ENCODE results near the gene TAS1R1. TPM values are rescaled to one million over a fixed set of nuclear protein-coding genes. Genes with fewer than 3 reads are reported as not detected.

The TAS1R1 gene
- total and polyA plus RNA-seq, 9 of the 15 experiments (the other 6 are each of a cell fraction or from before 2014, with no cell fraction given) = 0.06 TPM; not detected in 8

GRCh38 chr1:6603915-6604558, 48.9 kb downstream of the TAS1R1 start (continued):
- TF ChIP-seq TBP (optimal IDR thresholded peaks at IDR 0.05; ENCODE audit: low read depth, low read length) = no peak
- TF ChIP-seq ZBTB43 (CRISPR knock-in tag; IDR thresholded peaks at IDR 0.05) = no peak
- TF ChIP-seq ERF (CRISPR knock-in tag; IDR thresholded peaks at IDR 0.05) = 0 out of 2 replicates have a peak, but pooled peaks have one; percentile 28
- peak; percentile 98 for TF ChIP-seq NFRKB (IDR thresholded peaks at IDR 0.05; ENCODE audit: low read depth)
- no peak for TF ChIP-seq THRAP3 (IDR thresholded peaks at IDR 0.05; ENCODE audit: borderline replicate concordance)
- TF ChIP-seq STAT5A (IDR thresholded peaks at IDR 0.05; ENCODE audit: borderline replicate concordance, low read length) = no peak; the same call in 1 of the 2 replicates
- no peak for TF ChIP-seq SREBF1 (IDR thresholded peaks at IDR 0.05; ENCODE audit: borderline replicate concordance, low read depth, low read length)
- peak; percentile 23; the same call in 1 of the 2 replicates for TF ChIP-seq GMEB1 (CRISPR knock-in tag; IDR thresholded peaks at IDR 0.05)
- TF ChIP-seq PPARD (CRISPR knock-in tag; IDR thresholded peaks at IDR 0.05) = no peak
- TF ChIP-seq HDAC2 (IDR thresholded peaks at IDR 0.05) = peak; percentile 72
- no peak for TF ChIP-seq MYBL2 (IDR thresholded peaks at IDR 0.05; ENCODE audit: low read depth)
- TF ChIP-seq MYBL2 (CRISPR knock-in tag; IDR thresholded peaks at IDR 0.05; ENCODE audit: borderline replicate concordance) = no peak
- TF ChIP-seq E2F3 (CRISPR knock-in tag; IDR thresholded peaks at IDR 0.05) = peak; percentile 85; the same call in 1 of the 2 replicates
- TF ChIP-seq ZBED1 (IDR thresholded peaks at IDR 0.05) = no peak
- TF ChIP-seq MCM2 (IDR thresholded peaks at IDR 0.05; ENCODE audit: low read depth) = no peak
- TF ChIP-seq MYNN (IDR thresholded peaks at IDR 0.05) = no peak
- no peak for TF ChIP-seq MYNN (CRISPR knock-in tag; IDR thresholded peaks at IDR 0.05)
- no peak for TF ChIP-seq CEBPZ (IDR thresholded peaks at IDR 0.05; ENCODE audit: borderline replicate concordance, low read depth, low read length)
- no peak for TF ChIP-seq ZNF232 (CRISPR knock-in tag; IDR thresholded peaks at IDR 0.05)
- peak in 1 of 2 experiments; percentile 61; a peak in 2 of 4 replicates for TF ChIP-seq ZMIZ1 (IDR thresholded peaks at IDR 0.05; ENCODE audit: low read depth in 2 of 2, low read length in 2 of 2)
